H1 (cell line): ENCODE measurements around the gene ANKRD40CL. TPM values are rescaled to one million over a fixed set of nuclear protein-coding genes. Genes with fewer than 3 reads are reported as not detected.

Source experiments
- CTCF ChIA-PET: fragments of 300-600 bp; sonication (Branson Sonifier 250); formaldehyde crosslinking; loops from one replicate; lab custom pipeline; 2021; ENCODE audit not compliant: partially characterized antibody; lab: Charles Lee
- POLR2A ChIA-PET: fragments of 300-600 bp; sonication (Branson Sonifier 250); formaldehyde crosslinking; loops from one replicate; lab custom pipeline; 2021; ENCODE audit warnings: inconsistent platforms; ENCODE audit not compliant: partially characterized antibody; lab: Charles Lee
- DNase-seq, 2 experiments: peaks; one replicate each; pipeline versions ENCODE4 v3.0.0 to v3.0.0-alpha.2; 2010 to 2022; ENCODE audit warnings: low spot score in 2 of 2, low read depth in 1 of 2, mixed read lengths in 1 of 2
- FAIRE-seq: peaks from 2 replicates; lab custom pipeline; 2011; peaks lifted over from hg19 to GRCh38; lab: Jason Lieb, UNC
- H2AFZ ChIP-seq: 2 replicates; pipeline ENCODE4 v1.8.1; 2012; ENCODE audit warnings: low read length, inconsistent platforms
- H2AK5ac ChIP-seq: 2 replicates; pipeline ENCODE4 v1.6.1; 2013; ENCODE audit warnings: low read depth, low read length
- H2BK120ac ChIP-seq: replicated peaks from 2 replicates; pipeline ENCODE3; 2013; ENCODE audit warnings: low read depth, low read length, inconsistent platforms
- H2BK12ac ChIP-seq: 2 replicates; pipeline ENCODE4 v1.6.1; 2013; ENCODE audit warnings: low read depth, low read length
- H2BK15ac ChIP-seq: 2 replicates; pipeline ENCODE4 v1.6.1; 2013; ENCODE audit warnings: low read length
- H2BK20ac ChIP-seq: 2 replicates; pipeline ENCODE4 v1.6.1; 2013; ENCODE audit warnings: low read length
- H2BK5ac ChIP-seq: 2 replicates; pipeline ENCODE4 v1.6.1; 2013; ENCODE audit warnings: low read depth, low read length
- H3K14ac ChIP-seq: 2 replicates; pipeline ENCODE4 v1.6.1; 2013; ENCODE audit warnings: inconsistent platforms; ENCODE audit not compliant: insufficient read length
- H3K18ac ChIP-seq: 2 replicates; pipeline ENCODE4 v1.6.1; 2013; ENCODE audit warnings: low read length; ENCODE audit errors: extremely low read depth
- H3K23ac ChIP-seq: 2 replicates; pipeline ENCODE4 v1.6.1; 2013; ENCODE audit warnings: inconsistent platforms; ENCODE audit not compliant: insufficient read length
- H3K23me2 ChIP-seq: 2 replicates; pipeline ENCODE4 v1.6.1; 2013; ENCODE audit warnings: low read depth, low read length
- H3K27ac ChIP-seq: 2 replicates; pipeline ENCODE4 v1.6.1; 2011; ENCODE audit warnings: low read depth, low read length, inconsistent platforms
- H3K27me3 ChIP-seq, 4 experiments: replicated peaks in 1 of 4; 1 replicate in 1 of 4; 2 replicates in 3 of 4; pipeline versions ENCODE4 v1.6.1 to v1.8.1; 2011 to 2013; ENCODE audit warnings: low read length in 3 of 4, mild to moderate bottlenecking in 3 of 4, inconsistent platforms in 2 of 4, mixed read lengths in 2 of 4, moderate library complexity in 1 of 4; ENCODE audit not compliant: control insufficient read depth in 3 of 4, insufficient read depth in 3 of 4; ENCODE audit errors: extremely low read depth in 1 of 4
- H3K36me3 ChIP-seq, 4 experiments: 2 replicates each; pipeline versions ENCODE4 v1.6.1 to v1.8.1; 2011 to 2013; ENCODE audit warnings: mild to moderate bottlenecking in 4 of 4, low read length in 3 of 4, moderate library complexity in 2 of 4, control low read depth in 1 of 4, inconsistent platforms in 1 of 4; ENCODE audit not compliant: insufficient read depth in 4 of 4, control insufficient read depth in 2 of 4
- H3K4ac ChIP-seq: replicated peaks from 2 replicates; pipeline ENCODE3; 2013; ENCODE audit warnings: low read length, low read depth, mixed read lengths, inconsistent platforms; ENCODE audit not compliant: insufficient read length
- H3K4me1 ChIP-seq, 4 experiments: replicated peaks in 1 of 4; 1 replicate in 1 of 4; 2 replicates in 3 of 4; pipeline versions ENCODE4 v1.6.1 to v1.8.1; 2011 to 2013; ENCODE audit warnings: low read length in 3 of 4, inconsistent platforms in 2 of 4, mixed read lengths in 1 of 4; ENCODE audit not compliant: insufficient read depth in 4 of 4, control insufficient read depth in 3 of 4
- H3K4me2 ChIP-seq, 2 experiments: 2 replicates each; pipeline versions ENCODE4 v1.6.1 to v1.8.1; 2011 to 2013; ENCODE audit warnings: low read depth in 2 of 2, low read length in 2 of 2, control low read depth in 1 of 2, inconsistent platforms in 1 of 2, mild to moderate bottlenecking in 1 of 2; ENCODE audit not compliant: insufficient read depth in 1 of 2
- H3K4me3 ChIP-seq, 4 experiments: fragments of 200-600, 300-600 bp in 1 of 4; sonication (generic), shearing (Covaris generic), sonication (Bioruptor Twin) in 1 of 4; 2 replicates each; pipeline versions ENCODE4 v1.5.1 to v1.8.1; 2011 to 2016; ENCODE audit warnings: low read length in 4 of 4, low read depth in 3 of 4, control low read depth in 2 of 4, inconsistent platforms in 2 of 4, mild to moderate bottlenecking in 2 of 4, mixed read lengths in 1 of 4, moderate library complexity in 1 of 4; ENCODE audit not compliant: insufficient read depth in 2 of 4; ENCODE audit errors: extremely low read depth in 1 of 4
- H3K56ac ChIP-seq: replicated peaks from 2 replicates; pipeline ENCODE3; 2013; ENCODE audit warnings: low read depth, mild to moderate bottlenecking, mixed read lengths, low read length, inconsistent platforms; ENCODE audit not compliant: insufficient read length
- H3K79me1 ChIP-seq: 2 replicates; pipeline ENCODE4 v1.6.1; 2013; ENCODE audit warnings: low read depth, low read length, control low read depth
- H3K79me2 ChIP-seq, 2 experiments: 2 replicates each; pipeline versions ENCODE4 v1.6.1 to v1.8.1; 2012 to 2013; ENCODE audit warnings: low read length in 2 of 2, mild to moderate bottlenecking in 2 of 2, inconsistent platforms in 1 of 2; ENCODE audit not compliant: insufficient read depth in 2 of 2, control insufficient read depth in 1 of 2
- H3K9ac ChIP-seq, 4 experiments: replicated peaks in 1 of 4; 1 replicate in 1 of 4; 2 replicates in 3 of 4; pipeline versions ENCODE4 v1.6.1 to v1.8.1; 2011 to 2013; ENCODE audit warnings: low read depth in 3 of 4, low read length in 3 of 4, control low read depth in 2 of 4, mild to moderate bottlenecking in 2 of 4, moderate library complexity in 2 of 4, inconsistent platforms in 1 of 4; ENCODE audit errors: extremely low read depth in 1 of 4
- H3K9me3 ChIP-seq, 2 experiments: 2 replicates each; pipeline versions ENCODE4 v1.6.1 to v1.8.1; 2012 to 2013; ENCODE audit warnings: mild to moderate bottlenecking in 2 of 2, moderate library complexity in 2 of 2, control low read depth in 1 of 2, inconsistent platforms in 1 of 2, low read depth in 1 of 2, low read length in 1 of 2, mixed read lengths in 1 of 2; ENCODE audit not compliant: insufficient read depth in 2 of 2
- H4K20me1 ChIP-seq, 2 experiments: replicated peaks in 1 of 2; 2 replicates each; pipeline versions ENCODE3 to v1.8.1; 2011 to 2013; ENCODE audit warnings: inconsistent platforms in 2 of 2, low read length in 2 of 2, mild to moderate bottlenecking in 1 of 2; ENCODE audit not compliant: insufficient read depth in 2 of 2, control insufficient read depth in 1 of 2
- H4K5ac ChIP-seq: 2 replicates; pipeline ENCODE4 v1.6.1; 2013; ENCODE audit warnings: low read length, low read depth, mixed read lengths, inconsistent platforms; ENCODE audit not compliant: insufficient read length
- H4K8ac ChIP-seq: 2 replicates; pipeline ENCODE4 v1.8.0; 2013; ENCODE audit warnings: mild to moderate bottlenecking, moderate library complexity, low read length, inconsistent platforms; ENCODE audit not compliant: insufficient read depth; ENCODE audit errors: extremely low read depth
- H4K91ac ChIP-seq: replicated peaks from 2 replicates; pipeline ENCODE3; 2013; ENCODE audit warnings: low read length, mixed read lengths, inconsistent platforms; ENCODE audit not compliant: insufficient read length
- ASH2L ChIP-seq: fragments of 200-600, 300-600 bp; sonication (generic); IDR thresholded peaks from one replicate; pipeline ENCODE4 v1.7.1; 2017; ENCODE audit warnings: low read length
- CEBPB ChIP-seq: IDR thresholded peaks from 2 replicates; pipeline ENCODE4 v1.6.1; 2012; ENCODE audit warnings: low read depth, low read length
- SP2 ChIP-seq: IDR thresholded peaks from 2 replicates; pipeline ENCODE4 v1.6.1; 2012; ENCODE audit warnings: mild to moderate bottlenecking, low read length, inconsistent platforms
- WGBS, 2 experiments: shearing (Covaris generic) in 1 of 2; methylation state at CpG; one replicate each; pipeline versions ENCODE4 v1.1.6 to v1.1.7; 2013 to 2015; ENCODE audit warnings: low lambda C conversion rate in 2 of 2, mixed read lengths in 2 of 2, inconsistent platforms in 1 of 2, low coverage in 1 of 2, missing lambda C conversion rate in 1 of 2; ENCODE audit not compliant: insufficient replicate concordance in 2 of 2, insufficient coverage in 1 of 2, insufficient read length in 1 of 2; ENCODE audit errors: extremely low coverage in 1 of 2, missing lambda C conversion rate in 1 of 2; 5-methylcytosine and 5-hydroxymethylcytosine counted together
- polyA plus RNA-seq, 7 experiments: library from polyadenylated mRNA; depleted of rRNA in 3 of 7; stranded (reverse) in 5 of 7; unstranded in 2 of 7; fragments of >200 nt in 5 of 7; fragments of 200-250 nt in 2 of 7; gene quantifications; 1 replicate in 5 of 7; 2 replicates in 1 of 7; 4 replicates in 1 of 7; pipeline versions ENCODE4 v1.2.1 to v1.2.3, GENCODE V29; 2011 to 2013; ENCODE audit warnings: missing spikeins in 2 of 7, mixed read lengths in 2 of 7
- total RNA-seq: library from RNA; stranded (reverse); fragmentation: NEBNext Ultra II Directional; extraction: Animal tissue kit (Norgen Biotek cat#: 25700); gene quantifications from 2 replicates; pipeline ENCODE4 v1.2.1, GENCODE V29; 2021

Gene ANKRD40CL
- total and polyA plus RNA-seq, 2 of the 8 experiments (the other 6 are each of a cell fraction or from before 2014, with no cell fraction given), result not detected

DNA sequence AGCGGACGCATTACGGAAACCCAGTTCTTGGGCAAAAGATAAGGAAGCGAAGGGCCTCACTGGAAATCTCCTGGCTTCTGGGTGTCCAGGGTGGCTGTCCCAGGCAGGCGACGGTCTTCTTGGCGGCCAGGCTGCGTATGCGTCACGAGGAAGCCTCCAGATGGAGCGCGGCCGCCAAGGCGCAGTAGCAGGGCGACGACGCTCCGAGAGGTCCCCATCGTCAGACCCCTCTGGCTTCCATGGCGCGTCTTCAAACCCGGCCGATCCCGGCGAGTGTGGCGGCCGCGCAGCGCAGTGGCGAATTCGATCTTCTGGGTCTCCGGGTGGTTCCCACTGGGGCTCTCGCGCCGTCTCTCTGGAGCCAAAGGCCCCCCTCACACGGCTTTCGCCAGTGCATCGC lies 13.8 kb upstream of the ANKRD40CL start:
- H3K4me2 ChIP-seq, result no peak overlapping the region
- H3K36me3 ChIP-seq, result no peaks in the 10 kb centered on the region
- H3K4ac ChIP-seq, result no peak overlapping the region
- H3K23ac ChIP-seq, result no peak overlapping the region
- no peak overlapping the region for H4K91ac ChIP-seq
- H3K9me3 ChIP-seq, result no peaks in the 10 kb centered on the region
- no peaks in the 10 kb centered on the region for H3K4me1 ChIP-seq
- FAIRE-seq (no peak), DNase-seq (no peak)
- H3K9ac ChIP-seq, result no peak overlapping the region
- H3K79me2 ChIP-seq, result no peaks in the 10 kb centered on the region
- no peak overlapping the region for H2BK120ac ChIP-seq
- H4K5ac ChIP-seq, result no peak overlapping the region
- no peak overlapping the region for H3K56ac ChIP-seq
- no peak overlapping the region for H3K27ac ChIP-seq
- POLR2A ChIA-PET, result no interaction called here
- no peak overlapping the region for H2BK20ac ChIP-seq
- H4K20me1 ChIP-seq, result no peaks in the 10 kb centered on the region
- WGBS, 2 experiments, result 94% methylated on average over 37 of the region's 38 CpGs; no CpG with 5 or more reads in 1 of the 2 experiments
- H2AK5ac ChIP-seq, result no peak overlapping the region
- H3K4me3 ChIP-seq, result no peak overlapping the region
- H3K14ac ChIP-seq, result no peak overlapping the region
- H2BK5ac ChIP-seq, result no peak overlapping the region
- H3K23me2 ChIP-seq, result no peaks in the 10 kb centered on the region
- no peaks in the 10 kb centered on the region for H3K27me3 ChIP-seq
- H2BK15ac ChIP-seq, result no peak overlapping the region
- TF ChIP-seq ASH2L, result no peak
- no peak for TF ChIP-seq SP2
- TF ChIP-seq CEBPB, result no peak
- H3K18ac ChIP-seq, result no peak overlapping the region
- H2BK12ac ChIP-seq, result no peak overlapping the region
- H3K79me1 ChIP-seq, result no peaks in the 10 kb centered on the region
- no peak overlapping the region; the same call in 1 of the 2 replicates for H4K8ac ChIP-seq
- CTCF ChIA-PET, result interaction anchor here (6.6 to 9.3 kb wide), 5 partner anchors 38 to 174 kb away, joined by 63 to 223 read pairs (median 76); no protein-coding TSS in a partner anchor
- H2AFZ ChIP-seq, result no peak overlapping the region
